COR-L47 (cell line): Measurements from ENCODE around the gene SMOC1.

ENCODE experiments used
- DNase-seq: peaks from one replicate; lab custom pipeline; 2025; lab: John Stamatoyannopoulos, UW

SMOC1 gene

DNA sequence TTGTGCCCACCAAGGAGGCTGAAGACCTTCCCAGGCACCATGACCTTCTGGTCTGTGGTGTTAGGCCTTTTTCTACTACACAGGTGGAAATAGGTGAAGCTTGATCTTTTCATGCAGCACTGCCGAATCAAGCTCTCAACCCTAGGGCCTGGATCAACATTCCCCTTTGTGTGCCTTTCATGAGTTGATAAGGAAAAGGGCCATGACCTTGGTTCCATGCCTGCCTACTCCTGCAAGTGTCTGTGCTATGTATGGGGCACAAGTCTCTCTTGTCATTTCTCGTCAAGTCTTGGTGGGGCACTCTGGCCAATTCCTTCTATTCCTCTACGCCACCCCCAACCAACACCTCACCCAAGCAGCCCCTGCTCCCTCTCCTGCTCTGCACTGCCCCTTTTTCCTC is 155.0 kb downstream of the SMOC1 start:
- no peak for DNase-seq

DNA sequence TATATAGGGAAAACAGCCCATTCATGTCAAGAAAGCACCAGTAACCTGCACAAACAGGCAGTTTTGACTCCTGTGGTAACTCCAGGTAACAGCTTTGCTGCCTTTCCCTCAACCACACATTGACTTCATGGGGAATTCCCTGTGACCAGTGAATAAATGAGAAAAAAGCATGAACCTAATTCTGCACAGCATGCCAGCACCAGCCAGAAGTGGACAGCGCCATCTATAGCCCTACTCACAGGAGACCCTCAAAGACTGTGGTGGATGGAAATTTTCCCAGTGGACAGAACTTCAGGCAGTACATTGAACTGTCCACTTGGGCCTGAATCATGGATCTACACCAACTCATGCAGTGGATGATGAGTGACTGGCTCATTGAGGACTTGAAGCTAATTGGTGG is 157.4 kb downstream of the SMOC1 start:
- peak; percentile 27 for DNase-seq

DNA sequence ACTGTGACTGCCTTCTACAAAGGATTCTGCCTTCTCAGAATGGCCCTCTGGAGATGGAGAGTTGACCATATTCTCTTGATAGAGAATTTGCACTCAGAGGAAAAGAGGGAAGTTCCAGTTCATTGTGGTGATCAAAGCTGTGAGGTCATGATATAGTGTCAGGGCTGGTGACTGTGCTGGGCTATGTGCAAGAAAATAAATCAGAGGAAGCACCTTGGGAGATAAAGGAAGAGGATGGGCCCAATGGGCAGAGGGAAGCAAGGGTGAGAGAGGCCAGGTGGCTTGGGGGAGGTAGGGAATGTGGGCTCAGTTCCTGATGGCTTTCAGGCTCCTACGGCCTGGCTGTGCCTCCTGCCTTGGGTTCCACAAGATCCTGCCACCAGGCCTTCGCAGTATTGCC is 163.8 kb downstream of the SMOC1 start:
- no peak for DNase-seq

DNA sequence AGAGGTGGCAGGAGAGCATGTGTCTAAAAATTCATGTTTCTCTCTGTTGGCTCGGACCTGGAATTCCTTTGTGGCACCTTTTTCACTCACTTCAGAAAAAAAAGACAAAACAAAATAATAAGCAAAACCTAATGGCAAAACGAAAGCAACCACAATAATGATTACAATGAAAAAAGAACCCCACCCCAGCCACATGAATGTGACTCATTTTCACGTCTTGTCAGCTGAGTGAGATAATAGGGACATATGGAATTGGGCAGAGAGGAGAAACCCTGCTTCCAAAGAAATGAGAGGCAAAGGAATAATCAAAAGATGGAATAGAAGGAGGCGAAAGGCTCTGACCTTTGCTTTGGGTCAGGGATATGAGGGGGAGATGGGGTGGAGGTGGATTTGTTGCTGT is 166.1 kb downstream of the SMOC1 start:
- no peak for DNase-seq

DNA sequence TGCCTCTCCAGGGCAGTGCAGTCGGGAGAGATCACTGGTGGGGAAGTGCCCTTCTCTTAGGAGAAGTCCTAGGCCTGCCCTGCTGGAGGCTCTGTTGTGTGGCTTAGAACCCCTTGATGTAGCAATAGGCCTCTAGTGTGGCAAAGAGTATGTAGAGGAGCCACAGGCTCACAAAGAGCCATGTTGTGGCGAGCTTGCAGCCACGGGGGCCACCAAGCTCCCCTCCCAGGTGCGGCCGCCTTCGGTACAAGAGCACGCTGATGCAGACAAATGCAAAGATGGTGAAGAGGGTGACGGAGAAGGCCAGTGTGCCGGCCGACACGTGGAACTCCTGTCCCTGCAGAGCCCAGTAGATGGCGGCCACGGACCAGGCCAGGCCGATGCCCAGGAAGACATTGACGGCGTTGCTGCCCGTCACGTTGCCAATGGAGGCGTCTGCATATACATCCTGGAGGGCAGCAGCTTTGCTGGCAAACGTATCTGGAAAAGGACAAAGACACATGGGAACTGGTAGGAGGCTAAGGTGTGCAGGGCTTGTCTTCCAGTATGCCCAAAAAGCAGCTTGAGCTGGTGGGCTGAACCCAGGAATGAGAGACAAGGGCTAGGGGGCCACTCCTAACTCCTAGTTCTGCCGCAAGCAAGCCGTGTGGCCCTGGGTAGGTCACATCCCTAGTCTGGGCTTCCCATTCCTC is 166.8 kb downstream of the SMOC1 start:
- DNase-seq, result peak; percentile 79

DNA sequence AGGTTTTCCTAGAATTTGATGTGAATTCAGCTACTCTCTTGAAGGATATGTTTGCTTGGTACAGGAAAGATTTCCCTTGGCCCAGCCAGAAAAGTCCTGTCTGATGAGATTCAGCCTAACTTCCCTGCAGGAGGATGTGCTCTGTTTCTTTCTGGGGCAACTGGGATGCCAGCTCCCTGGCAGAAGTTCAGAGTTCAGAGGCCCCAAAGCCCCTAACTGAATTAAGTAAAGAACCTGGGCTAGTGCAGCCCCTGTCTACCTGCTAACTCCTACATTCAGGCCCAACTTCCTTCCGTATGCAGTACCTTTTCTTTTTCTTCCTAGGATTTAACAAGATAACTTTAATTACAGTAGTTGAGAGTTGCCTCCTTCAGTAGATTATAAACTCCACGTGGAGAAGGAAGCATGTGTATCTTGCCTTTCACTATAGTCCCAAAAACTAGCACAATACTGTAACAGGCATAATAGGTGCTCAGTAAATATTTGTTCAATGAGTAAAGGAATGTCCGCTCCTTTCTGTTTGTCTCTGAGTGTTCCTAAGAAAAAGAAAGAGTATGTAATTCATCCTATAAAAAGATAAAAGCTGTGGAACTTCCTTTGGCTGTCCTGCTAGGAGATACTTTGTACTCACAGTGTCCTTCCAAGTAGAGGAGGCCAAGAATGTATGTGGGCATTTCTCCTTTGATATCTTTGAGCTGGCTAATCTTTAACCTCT is 168.5 kb downstream of the SMOC1 start:
- no peak for DNase-seq

DNA sequence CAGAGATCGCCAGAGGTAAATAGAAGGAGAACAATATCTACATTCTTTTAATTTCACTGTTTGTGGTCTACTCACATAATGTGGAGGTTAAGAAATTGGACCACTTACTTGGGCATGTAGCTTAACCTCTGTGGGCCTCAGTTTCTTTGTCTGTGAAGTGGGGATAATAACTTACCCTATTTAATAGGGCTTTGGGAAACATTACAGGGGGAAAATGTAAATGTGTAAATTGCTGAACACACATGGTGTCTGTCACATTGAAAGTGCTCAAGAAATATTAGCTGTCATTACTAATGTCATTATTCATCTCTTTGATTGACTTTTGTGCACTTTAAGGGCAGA is 169.1 kb downstream of the SMOC1 start:
- DNase-seq, result no peak

DNA sequence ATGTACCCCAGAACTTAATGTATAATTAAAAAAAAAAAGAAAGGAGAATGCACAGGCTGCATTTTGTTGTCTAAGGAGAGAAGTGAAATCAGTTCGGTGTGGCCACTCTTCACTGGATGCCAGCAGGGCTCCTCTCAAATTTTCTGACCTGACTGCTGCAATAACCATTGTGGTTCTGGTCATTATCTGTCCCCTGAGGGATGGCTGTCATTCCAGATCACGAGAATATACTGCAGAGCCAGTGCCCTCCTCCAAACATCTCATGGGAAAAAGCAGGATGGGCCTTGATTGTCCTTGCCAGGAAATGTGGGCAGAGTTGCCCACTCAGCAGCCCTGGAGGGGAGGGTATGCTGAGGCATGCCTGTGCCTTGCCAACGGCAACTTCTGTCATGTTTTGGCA is 170.4 kb downstream of the SMOC1 start:
- DNase-seq, result no peak

DNA sequence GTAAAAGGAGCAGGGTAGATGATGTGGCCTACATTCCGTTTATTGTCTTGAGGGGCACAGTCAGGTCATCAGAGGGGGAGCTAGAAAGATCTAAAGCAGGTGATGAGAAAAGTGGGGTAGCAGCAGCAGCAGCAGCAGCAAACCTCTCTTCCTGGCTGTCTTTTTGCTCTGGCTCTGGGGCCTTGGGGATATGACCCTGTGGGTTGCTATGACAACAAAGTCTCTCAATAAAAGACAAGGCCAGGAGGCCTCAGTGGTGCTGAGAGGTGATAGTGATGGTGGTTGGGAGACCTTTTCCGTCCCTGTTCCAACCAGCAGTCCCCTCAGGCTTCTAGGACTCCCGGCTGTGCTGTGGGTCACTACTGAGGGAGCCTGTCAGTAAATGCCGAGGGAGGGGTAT is 170.9 kb downstream of the SMOC1 start:
- no peak for DNase-seq

DNA sequence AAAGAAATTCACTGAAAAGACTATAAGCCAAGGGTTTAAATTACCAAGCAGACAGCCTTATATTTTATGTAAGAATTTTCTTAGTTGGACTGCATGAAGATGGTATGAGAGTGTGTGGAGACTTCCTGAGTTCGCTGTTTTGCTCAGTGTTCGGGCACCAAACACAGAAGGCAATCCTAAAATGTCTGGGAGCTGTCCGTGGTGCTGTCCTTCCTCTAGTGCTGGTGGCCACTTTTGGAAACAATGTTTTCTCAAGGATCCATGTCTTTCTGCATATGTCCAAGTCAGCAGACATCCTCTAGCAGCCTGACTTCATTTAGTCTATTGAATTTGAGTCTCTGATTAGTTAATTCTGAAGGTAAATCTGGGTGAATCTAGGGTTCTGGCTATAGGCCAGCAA is 173.8 kb downstream of the SMOC1 start:
- DNase-seq, result no peak

DNA sequence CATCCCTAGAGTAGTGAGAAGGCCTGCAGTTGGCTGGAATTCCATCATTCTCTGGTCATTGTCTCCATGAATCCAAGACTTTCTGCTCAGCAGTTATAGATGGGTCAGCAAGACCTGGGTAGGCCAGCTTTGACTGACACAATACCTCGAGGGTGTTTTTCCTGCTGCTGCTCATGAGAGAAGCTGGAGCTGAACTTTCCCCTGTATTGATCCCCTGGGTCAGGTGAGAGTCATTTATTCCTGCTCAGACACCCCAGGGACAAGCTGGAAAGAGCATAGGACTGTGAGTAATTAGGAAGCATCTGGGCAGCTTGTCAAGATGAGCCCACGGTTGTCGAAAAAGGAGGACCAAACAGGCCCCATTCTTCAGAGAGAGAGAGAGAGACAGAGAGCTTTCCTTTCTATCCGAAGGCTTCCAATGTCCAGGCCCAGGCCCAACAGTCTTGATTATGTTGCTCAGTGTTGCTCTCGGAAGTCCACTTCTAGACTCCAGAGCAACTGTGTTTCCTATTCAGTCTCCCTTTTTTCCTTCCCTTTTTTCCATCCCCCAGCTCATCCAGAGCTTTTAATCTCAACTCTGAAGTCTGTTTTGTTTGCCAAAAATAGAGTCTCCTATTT is 178.4 kb downstream of the SMOC1 start:
- no peak for DNase-seq

DNA sequence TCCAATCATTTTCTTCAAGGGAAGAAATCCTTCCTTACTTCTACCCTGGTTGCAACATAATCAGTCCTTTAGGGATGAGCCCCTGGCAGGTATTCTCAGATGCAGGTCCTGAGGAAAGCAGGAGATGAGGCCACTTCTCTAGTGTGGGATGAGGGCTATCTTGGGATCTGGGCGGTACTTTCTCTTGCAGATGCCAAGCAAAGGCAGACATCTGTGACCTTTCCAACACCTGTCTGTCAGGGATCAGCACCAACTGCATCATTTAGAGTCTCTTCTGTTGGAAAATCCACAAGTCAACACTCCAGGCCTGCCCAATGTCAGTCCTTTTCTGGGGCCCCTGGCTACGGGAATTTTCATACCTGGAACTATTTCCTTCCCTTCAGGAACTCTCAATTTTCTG is 180.3 kb downstream of the SMOC1 start:
- no peak for DNase-seq

DNA sequence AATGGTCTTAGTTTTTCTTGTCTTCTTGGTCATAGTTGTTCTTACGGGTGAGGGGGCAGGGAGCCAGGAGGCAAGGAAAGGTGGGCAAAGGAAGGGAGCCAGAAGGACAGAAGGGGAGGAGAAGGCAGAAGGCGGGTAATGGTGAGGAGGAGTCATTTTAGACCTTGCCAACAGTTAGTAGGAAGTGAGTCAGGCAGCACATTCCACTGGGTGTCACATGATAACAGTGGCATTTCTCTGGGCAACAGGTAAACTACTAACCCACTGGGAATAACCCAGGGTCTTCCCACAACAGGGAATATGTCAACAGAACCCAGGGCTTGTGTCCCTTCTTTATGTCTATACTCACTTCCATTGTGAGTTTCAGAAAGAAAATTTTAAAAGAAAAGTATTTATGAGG is 181.9 kb downstream of the SMOC1 start:
- no peak for DNase-seq

DNA sequence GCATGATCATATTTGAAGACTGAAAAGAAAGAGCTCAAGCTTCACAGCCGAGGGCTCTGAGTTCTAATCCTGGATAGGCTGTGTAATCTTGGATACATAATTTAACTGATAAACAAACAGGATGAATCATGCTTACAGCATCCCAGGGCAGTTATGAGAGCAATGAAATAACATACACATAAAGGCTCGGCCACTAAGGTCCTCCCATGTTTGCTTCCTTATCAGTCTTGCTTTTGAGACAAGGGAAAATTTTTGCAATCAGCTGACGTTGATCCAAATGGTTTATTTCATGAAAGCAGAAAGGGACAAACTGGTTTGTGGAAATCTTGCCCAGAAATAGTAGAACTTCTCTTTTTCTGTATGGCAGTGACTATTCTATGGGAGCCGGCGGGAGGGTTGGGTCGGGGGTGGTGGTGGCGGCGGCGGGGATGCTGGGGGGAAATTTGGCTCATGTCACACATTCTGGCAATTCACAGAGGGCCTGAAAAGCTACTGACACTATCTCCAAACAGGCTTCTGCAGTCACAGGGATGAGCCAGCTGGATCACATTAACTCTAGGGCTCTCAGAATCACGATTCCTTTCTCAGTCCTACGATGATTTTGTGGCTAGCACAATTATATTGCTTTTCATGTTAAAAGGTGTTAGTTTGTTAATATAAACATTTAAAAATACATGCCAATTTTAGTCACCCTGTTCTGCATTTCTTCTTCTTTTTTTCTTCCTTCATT is 185.1 kb downstream of the SMOC1 start:
- DNase-seq, result no peak

DNA sequence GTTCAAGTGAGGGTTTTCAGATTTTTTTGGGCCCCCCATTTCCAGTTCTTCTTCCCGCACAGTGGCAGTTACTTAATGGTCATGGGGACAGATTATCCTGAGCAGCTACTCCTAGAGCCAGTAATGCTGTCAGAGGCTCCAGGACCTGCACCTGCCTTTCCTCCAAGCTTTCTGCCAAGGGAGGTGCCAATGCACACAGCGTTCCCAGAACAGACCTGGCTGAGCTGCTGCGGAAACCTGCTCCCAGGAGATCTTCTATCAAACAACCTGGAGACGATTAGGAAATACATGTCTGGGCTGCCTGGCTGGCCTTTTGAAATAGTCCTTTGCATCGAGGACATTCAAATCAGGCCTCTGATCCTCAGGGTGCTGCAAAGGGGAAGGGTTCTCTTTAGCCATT is 188.6 kb downstream of the SMOC1 start:
- no peak for DNase-seq

DNA sequence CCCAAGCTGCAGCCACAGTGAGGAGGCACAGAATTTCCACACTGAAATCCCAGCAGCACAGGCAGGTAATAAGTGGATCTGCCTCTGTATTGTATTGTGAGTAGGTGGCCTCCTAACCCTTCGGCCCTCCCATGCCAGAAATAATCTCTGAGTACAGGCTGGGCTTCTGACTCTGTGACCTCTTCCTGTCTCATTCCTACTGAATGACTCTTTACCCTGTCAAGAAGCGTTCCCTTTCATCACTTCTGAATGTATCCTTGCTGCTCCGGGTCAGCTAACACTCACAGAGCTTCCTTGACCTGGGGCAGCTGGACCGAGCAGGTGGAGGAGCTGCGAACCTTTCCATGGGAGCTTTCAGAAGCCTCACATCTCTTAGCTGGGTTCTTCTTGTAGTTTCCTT is 190.0 kb downstream of the SMOC1 start:
- DNase-seq, result no peak

DNA sequence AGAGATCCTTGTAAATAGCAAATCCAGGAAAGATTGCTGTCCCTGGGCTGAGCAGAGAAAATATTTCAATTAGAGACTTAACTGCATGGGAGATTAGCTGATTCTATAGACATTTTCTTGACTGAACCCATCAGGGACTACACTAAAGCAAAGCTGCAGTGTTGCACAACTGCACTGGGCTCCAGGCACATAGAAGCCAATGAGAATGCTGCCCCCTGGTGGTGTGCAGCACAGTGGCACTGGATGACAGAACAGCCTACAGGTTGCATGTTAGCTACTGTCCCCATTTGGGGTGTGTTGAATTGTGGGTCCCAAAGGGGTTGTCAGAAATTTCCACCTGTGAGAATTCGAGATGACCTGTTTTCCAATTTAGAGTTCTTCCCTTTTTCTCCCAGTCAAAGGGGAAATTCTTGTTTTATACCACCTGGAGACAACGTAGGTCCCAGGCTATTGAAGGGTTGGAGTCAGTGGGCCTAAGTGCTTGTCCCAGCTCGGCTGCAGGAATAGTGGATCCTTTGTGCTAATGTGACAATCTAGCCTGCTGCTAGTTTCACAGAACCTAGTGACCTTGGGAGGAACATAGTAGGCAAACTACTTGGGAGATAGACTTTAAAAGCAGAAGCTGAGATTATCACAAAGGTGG is 194.8 kb downstream of the SMOC1 start:
- peak; percentile 75 for DNase-seq

DNA sequence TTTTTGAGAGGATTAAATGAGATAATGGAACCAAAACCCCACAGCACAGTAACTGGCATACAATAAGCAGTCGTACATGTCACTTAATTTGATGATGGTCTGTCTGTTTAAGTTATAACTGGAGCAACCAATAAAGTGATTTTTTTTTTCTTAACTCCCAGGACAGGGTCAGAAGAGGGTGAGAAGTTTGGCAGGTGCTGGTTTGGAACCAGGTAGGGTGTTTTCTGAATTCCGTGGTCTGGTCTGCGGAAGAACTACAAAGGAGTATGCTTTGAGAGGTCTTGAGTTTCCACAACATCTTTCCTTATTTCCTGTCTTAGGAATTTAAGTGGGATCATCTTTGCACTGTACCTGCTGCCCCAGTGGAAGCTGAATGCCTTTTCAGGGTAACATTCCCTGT is 197.8 kb downstream of the SMOC1 start:
- DNase-seq, result no peak

DNA sequence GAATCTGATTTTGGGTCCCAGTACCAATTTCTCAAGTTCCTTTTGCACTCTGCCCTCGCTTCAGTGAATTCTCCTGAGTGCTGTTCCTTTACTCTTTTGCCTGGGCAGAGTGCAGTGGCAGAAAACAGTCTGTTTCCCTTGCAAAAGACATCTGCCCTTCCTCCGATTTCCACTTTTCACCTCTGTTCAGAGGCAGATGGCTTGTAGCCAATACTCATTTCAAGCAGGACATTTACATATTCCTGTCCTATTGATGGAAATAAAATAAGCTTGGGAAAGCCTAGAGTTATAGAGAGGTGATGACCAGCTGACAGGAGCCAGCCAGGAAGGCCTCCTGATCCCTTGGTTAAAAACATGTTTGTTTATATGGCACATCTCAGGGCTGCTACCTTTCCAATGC is 198.5 kb downstream of the SMOC1 start:
- no peak for DNase-seq

DNA sequence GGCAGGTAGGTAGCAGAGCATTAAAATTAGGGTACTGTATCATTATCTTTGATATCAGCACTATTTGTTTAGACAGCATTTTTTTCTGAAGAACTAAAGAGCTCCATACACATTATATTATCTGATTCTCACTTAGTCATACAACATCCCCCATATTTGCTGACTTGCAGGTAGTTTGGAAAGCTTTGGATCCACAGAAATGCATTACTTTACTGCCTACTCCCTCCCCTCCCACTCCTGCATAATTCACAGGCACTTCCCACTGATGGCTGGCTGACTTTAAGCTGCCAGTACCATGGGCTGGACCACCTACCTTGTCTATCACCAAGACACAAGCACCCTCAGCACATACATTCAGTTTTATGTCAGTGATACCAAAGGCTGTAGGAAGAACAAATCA is 199.1 kb downstream of the SMOC1 start:
- DNase-seq, result no peak

DNA sequence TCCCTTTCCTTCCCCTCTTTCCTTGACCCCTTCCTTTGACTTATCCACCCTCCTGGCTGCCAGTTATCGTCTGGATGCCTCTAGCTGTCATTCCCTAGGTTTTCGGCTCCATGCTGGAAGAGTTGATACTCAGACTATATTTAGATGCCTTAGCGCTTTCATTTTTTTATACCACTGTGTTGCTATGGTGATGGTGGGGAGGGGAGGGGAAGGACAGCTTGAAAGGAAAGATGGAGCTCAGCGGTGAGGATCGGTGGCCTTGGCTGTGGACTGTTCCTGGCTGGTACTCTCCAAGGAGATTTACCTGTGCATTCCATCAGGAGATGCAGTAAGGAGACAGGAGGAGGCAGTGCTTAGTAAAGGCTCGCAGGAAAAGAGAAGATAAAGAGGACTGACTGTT is 200.9 kb downstream of the SMOC1 start:
- DNase-seq, result no peak
